RCC 7860 (cell line): ENCODE results near the gene CUX1.
"Not testable (repeated sequence)": the region's sequence is repeated elsewhere in the genome, so short reads cannot be mapped to it uniquely, and the experiment has no call there.

Source experiments
- DNase-seq: peaks from one replicate; pipeline ENCODE4 v3.0.0-alpha.2; 2015; ENCODE audit warnings: low spot score
- FAIRE-seq: peaks from 2 replicates; lab custom pipeline; 2012; peaks lifted over from hg19 to GRCh38; lab: Jason Lieb, UNC

The CUX1 gene

DNA sequence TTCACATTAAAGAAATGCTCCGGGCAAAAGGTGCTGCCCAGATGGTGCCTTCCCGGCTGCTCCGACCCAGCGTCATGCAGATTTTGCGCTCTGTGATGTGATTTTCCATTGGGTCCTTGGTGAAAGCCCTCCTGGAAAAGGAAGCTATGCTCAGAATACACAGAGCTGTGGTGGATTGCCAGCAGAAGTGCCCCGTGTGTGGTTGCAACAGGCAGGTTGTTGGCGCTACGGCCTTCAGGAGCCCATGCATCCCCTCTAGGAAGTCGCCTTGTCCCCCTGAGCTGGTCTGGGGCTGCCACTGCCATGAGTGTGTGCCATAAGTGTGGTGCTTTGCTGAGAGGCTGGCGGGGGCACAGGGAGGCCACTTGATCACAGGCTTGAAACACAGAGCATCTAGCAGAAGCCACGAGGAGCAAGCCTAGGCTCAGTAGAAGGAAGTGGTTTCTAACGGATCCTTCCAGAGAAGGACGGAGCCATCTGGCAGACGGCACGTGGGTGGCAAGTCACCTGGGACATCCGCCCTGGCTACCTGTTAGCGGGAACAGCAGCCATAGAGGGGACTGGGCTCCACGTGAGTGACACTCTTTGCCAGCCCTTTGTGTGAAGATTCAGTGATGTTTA lies 210.9 kb downstream of the CUX1 start:
- FAIRE-seq (no peak), DNase-seq (no peak)

DNA sequence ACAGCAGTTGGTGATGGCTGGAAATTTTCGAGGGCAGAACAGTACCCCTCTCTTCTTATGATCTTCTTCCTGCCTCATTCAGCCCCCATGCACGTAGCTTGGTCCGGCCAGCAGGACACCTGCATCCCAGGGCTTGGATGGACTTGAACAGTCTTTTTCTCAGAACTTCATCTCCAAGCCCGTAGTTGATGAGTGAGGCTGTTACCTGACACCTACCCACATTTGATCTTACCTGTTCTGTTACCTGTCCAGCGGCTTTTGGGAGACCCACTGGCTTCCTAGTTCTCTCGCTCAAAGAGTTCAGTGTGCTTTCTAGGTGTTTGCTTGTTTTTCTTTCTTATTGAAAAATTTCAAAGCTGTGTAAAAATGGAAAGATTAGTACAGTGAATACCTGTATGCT lies 212.2 kb downstream of the CUX1 start:
- DNase-seq, result no peak
- no peak for FAIRE-seq

DNA sequence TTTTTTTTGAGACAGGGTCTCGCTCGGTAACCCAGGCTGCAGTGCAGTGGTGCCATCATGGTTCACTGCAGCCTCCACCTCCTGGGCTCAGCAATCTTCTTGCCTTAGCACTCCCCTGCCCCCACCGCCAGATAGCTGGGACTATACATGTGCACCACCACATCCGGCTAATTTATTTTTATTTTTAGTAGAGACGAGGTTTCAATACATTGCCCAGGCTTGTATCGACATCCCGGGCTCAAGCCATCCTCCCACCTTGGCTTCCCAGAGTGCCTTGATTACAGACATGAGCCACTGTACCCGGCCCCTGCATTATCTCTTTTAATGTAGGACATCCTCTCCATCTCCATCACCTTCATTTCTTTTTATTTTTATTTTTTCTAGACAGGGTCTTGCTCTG lies 213.3 kb downstream of the CUX1 start:
- no peak for DNase-seq
- no peak for FAIRE-seq

DNA sequence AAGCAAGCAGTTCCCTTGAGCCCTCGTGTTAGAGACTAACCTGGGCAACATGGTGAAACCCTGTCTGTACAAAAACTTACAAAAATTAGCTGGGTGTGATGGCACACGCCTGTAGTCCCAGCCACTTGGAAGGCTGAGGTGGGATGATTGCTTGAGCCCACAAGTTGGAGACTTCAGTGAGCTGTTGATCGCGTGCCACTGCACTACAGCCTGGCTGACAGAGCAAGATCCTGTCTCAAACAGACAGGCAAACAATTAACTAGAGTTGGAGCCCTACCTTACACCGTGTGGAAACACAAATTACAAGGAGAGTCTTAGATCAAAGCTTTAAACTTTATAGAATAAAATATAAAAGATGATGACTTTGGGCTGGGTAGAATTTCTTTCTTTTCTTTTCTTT lies 219.5 kb downstream of the CUX1 start:
- no peak for DNase-seq
- no peak for FAIRE-seq

DNA sequence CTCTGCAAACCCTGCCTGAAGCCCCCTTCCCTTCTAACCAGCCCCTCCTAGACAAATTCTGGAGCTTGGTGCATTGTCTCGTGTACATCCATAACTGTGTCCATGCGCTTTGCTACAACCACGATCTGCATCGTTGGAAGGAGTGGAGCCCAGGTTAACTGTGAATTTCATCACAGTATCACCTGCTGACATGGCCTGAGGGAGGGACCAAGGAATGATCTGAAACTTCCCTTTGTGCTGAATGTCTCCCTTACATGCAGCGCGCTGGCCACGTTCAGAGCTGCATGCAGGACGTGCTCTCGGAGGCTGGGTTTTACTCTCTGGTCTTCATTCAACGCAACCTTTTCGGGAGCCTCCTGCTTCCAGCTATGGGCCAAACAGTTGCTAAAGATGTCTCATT lies 222.3 kb downstream of the CUX1 start:
- no peak for DNase-seq
- no peak for FAIRE-seq

DNA sequence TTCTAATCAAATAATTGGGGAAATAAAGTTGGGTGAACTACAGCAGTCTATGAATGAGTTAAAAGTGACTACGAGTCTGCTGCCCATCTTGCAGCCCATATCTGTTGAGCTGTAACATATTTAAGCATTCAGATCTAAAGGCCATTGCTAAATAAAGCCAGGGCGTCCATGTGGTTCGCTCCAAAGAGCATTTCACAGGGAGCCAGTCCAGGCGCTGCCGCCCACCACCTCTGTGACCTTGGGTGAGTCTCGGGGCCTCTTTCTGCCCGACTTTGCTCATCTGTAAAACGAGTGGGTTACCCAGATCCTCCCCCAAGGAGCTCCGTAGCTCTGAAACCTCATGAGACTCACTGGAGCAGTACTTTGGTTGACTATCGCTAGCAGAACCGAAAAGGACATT lies 223.1 kb downstream of the CUX1 start:
- no peak for DNase-seq
- FAIRE-seq, result no peak

DNA sequence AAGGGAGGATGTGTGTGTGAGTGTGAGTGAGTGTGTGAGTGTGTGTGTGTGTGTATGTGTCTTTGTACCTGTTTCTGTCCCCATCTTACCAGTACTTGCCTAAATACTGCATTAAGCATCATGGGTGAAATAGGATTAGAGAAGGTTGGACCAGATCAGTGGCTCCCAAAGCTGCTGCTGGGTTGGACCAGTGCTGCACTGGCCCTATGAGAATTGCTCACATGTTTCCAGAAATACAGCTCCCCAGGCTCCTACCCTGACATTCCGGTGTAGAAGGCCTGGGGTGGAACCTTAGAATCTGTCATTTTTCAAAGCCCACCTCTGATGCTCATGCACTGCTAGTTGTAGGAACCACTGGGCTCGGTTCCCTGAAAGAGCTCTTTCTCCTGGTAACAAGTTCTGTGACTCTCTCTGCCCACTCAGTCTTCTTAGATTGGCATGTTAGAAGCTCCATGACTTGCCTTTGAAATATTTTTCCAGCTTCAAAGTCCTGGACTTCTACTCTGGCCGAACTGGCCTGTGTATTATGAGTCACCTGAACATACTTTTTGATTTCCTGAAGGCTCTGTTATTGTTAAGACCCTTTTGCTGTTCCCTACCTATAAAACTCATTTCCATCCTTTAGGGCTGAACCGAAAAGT lies 224.7 kb downstream of the CUX1 start:
- peak; percentile 79 for DNase-seq
- FAIRE-seq, result peak; percentile 87

DNA sequence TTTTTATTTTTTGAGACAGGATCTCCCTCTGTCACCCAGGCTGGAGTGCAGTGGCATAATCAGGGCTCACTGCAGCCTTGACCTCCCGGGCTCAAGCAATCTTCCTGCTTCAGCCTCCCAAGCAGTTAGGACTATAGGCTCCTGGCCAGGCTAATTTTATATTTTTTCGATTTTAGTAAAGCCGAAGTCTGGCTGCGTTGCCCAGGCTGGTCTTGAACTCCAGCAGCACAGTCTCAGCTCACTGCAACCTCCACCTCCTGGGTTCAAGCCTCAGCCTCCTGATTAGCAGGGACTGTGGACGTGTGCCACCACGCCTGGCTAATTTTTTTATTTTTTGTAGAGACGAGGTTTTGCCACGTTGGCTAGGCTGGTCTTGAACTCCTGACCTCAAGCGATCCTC lies 225.4 kb downstream of the CUX1 start:
- not testable (repeated sequence) for DNase-seq, FAIRE-seq

DNA sequence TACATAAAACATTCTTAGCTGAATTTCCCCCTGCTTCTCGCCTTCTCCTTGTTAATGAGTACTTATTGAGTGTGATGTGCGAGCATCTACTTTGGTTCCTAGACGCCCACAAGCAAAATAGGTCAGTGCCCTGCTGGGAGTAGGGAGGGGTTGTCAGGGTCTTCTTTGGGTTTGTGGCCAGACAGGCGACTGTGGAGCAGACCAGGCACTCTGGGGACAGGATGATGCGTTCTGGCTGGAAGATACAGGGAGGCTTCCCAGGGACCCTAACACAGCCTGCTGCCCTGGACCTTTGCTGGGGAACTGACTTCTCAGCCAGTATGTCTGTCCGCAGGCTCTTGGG lies 227.2 kb downstream of the CUX1 start:
- no peak for FAIRE-seq
- peak; percentile 29 for DNase-seq

DNA sequence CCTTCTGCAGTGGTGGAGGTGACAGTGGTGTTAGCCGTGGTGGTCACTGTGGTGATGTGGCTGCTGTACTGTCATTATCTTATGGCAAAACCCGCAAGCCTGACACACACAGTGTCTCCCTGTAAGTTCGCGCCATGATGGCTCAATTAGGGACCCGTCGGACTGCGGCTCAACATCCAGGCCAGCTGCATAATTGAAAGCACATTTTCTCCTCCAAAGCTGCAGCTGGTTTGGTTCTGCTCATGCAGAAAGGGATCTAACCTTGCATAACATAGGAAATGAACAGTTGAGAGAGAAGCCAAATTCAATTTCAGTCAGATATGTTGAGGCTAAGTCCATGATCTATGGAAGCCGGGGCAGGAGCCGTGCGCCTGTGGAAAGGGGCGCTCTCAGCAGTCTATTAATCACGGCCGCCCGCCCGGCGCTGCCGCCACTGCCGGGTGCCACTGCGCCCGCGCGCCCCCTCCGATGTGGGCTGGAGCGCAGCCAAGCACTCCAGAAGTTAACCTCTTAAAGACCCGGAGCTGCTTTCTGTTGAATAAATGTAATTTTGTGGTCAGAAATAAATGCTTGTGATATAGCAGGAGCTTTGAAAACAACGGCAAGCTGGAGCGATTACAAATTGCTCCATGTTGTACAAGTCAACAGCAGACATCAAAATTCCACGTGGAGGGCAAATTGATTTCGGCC lies 227.7 kb downstream of the CUX1 start:
- peak; percentile 62 for FAIRE-seq
- peak; percentile 75 for DNase-seq

DNA sequence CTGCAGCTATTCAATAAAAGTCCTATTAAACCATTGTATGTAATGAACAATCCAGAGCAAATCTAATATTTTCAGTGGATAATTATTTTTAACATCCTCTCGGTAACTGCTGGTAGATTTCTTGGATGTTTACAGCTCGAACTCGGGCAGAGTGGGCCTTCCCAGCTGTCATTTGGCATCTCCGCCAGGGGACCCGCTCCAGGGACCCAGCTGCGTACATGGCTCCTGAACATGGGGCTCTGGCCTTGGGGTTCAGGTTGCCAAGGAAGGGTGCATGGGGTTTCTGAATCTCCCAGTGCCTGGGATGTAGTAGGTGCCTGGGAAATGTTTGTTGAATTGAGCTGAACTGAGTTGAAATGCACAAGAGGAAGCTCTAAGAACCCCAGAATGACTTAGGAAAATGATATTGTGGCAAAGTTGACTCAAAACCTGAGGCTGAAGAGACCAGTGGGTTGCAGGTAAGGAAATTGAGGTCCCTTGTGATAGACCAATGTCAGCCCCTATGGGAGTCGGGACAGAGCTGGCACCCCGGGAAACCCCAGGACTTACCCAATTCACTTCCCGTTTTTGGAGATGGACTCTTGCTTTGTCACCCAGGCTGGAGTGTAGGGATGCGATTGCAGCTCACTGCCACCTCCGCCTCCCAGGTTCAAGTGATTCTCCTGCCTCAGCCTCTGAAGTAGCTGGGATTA lies 228.4 kb downstream of the CUX1 start:
- DNase-seq (no peak), FAIRE-seq (no peak)

DNA sequence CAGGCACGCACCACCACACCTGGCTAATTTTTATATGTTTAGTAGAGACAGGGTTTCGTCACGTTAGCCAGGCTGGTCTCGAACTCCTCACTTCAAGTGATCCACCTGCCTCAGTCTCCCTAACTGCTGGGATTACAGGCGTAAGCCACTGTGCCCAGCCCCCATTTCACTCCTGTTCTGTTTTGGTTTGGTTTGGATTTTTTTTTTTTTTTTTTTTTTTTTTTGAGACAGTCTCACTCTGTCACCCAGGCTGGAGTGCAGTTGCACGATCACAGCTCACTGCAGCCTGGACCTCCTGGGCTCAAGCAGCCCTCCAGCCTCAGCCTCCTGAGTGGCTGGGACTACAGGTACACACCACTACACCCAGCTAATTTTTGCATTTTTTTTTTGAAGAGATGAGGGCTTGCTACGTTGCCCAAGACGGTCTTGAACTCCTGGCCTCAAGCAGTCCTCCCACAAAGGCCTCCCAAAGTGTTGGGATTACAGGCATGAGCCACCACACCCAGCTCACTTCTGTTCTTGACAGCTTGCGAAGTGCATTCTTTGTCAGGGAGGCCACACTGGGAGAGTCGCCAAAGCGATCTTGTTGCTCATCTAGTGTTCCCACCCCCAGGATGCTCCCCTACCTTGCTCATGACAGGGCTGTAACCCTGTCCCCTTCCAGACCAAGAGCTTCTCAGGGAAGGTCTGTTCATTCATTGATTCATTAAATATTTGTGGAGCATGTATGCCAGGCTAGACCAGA lies 229.1 kb downstream of the CUX1 start:
- FAIRE-seq (no peak), DNase-seq (no peak)

DNA sequence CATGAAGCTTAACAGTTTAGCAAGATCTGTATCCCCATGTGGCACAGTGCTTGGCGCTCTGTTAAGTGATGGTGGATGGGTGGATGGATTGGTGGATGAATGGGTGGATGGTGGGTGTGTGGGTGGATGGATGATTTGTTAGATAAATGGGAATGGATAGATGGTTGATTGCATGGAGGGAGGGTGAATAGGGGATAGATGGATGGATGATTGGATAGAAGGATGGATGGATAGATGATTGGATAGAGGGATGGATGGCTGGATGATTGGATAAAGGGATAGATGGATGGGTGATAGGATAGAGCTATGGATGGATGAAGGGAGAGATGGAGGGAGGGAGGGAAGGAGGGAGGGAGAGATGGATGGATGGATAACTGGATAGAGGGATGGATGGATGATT lies 229.7 kb downstream of the CUX1 start:
- DNase-seq, result no peak
- FAIRE-seq, result no peak

DNA sequence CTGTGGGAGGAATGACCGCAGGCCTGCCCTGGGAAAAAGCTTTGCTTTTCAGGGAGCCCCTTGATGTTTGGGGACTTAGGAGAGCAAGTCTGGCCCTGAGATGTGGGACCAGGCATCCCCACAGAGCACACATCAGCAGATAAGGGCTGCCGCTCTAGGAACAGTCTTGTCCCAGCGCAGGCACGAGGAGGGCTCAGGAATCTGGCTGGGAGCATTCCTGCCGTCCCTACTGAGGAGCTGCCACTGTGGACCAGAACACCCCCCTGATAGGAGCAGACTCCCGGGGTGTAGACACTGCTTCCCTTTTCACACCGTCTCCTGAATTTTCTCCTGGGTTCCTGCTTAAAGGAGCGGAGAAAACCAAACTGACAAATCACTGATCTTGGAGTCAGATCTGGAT lies 232.3 kb downstream of the CUX1 start:
- FAIRE-seq, result no peak
- DNase-seq, result no peak

DNA sequence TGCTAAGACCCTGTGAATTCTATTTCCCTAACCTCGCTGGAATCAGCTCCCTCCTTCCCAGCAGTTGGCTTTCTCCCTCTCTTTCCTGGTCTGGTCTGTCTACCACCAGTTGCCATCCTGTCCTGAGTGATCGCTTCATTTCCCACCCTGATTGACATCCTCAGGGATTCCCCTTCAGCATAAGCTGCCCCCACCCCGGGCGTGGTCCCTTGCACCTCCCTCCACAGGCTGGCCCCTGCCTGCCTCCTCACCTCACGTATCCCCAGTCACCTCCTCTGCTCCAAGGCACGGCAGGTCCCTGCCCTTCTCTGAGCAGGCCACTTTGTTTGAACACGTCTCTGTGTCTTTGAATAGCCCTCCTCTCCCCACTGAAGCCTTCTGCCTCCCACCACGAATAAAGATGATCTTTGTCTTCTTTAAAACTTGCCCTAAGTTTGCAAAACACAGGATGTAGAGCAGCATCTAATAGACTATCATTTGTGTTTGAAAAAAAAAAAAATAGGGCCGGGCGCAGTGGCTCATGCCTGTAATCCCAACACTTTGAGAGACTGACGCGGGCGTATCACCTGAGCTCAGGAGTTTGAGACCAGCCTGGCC lies 233.5 kb downstream of the CUX1 start:
- no peak for FAIRE-seq
- no peak for DNase-seq

DNA sequence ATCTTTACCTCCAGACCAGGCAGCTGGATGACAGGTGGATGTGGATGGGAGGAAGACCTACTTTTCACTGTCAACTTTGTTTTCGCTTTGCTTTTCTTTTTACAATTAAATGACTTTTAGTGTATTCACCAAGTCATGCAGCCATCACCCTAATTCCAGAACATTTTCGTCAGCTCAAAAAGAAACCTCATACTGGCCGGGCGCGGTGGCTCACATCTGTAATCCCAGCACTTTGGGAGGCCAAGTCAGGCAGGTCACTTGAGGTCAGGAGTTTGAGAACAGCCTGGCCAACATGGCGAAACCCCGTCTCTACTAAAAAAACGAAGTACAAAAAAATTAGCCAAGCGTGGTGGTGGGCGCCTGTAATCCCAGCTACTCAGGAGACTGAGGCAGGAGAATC lies 234.3 kb downstream of the CUX1 start:
- not testable (repeated sequence) for FAIRE-seq, DNase-seq

DNA sequence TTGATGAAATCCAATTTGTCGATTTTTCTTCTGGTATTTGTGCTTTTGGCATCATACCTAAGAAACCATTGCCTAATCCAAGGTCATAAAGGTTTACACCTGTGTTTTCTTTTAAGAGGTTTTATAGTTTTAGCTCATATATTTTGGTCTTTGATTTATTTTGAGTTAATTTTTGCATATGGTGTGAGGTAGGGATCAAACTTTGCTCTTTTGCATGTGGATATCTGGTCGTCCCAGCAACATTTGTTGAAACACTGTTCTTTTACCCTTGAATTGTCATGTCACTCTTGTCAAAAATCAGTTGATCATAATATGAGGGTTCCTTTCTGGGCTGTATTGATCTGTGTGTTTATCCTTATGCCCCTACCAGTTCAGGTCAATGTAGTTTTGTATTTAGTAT lies 236.7 kb downstream of the CUX1 start:
- DNase-seq (no peak), FAIRE-seq (no peak)

DNA sequence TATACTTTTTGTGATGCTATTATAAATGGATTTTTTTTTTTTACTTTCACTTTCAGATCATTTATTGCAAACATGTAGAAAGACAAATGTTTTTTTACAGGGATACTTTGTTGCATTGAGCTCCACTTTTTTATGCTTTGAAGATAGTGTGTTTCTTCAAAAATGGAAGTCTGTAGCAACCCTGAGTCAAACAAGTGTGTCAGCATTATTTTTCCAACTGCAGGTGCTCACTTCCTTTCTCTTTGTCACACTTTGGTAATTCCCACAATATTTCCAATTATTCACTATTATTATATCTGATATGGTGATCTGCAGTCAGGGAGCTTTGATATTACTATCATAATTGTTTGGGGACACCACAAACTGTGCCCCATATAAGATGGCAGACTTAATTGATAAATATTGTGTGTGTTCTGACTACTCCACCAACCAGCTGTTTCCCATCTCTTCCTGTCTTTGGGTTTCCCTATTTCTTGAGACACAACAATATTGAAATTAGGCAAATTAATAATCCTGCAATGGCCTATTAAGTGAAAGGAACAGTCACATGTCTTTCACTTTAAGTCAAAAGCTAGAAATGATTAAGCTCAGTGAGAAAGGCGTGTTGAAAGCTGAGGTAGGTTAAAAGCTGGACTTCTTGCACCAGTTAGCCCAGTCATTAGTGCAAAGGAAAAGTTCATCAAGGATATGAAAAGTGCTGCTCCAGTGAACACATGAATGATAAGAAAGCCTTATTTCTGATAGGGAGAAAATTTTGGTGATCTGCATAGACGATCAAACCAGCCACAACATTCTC lies 238.0 kb downstream of the CUX1 start:
- DNase-seq (no peak), FAIRE-seq (no peak)

DNA sequence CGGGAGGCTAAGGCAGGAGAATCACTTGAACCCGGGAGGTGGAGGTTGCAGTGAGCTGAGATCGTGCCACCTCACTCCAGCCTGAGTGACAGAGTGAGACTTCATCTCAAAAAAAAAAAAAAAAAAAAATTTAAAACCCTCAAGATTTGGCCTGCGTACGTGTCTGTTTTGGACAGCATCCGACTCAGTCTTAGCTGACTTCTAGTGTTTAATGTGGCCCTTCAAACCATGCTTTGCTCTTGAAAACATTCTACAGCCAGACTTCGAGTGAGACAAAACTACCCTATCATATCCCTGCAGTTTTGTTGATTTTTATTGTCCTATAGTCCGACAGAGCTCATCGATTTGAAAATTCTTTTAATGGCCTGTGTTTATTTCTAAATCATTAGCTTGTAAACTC lies 242.1 kb downstream of the CUX1 start:
- FAIRE-seq (no peak), DNase-seq (no peak)

DNA sequence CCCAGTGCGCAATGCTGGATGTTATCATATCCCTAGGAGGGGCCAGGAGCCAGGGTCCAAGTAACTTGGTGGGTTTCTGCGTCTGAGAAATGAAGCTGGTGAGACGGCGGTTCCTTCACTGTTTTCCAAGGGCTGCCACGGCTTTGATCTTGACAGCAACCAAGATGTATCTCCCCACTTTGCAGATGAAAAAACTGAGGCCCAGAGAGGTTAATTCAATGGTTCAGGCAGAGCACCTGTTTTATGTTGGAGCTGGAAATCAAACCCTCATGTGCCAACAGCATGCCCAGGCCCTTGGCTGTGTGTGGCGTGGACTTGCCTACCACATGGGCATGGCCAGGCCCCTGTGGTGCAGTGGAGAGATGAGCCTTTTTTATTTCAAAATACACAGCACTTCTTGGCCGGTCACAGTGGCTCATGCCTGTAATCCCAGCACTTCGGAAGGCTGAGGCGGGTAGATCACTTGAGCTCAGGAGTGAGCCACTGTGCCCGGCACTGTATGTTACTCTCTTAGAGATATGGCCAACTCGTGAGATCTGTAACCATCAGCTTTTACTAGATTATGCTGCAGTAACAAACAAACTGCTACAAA lies 244.0 kb downstream of the CUX1 start:
- no peak for FAIRE-seq
- no peak for DNase-seq
